BLaER1 (cell line): ENCODE measurements around the gene ZNF18.

Experiments used
- H3K27ac ChIP-seq: shearing (Covaris generic); formaldehyde crosslinking; 2 replicates; pipeline ENCODE4 v1.8.1; 2022
- H3K27me3 ChIP-seq: shearing (Covaris generic); formaldehyde crosslinking; 2 replicates; pipeline ENCODE4 v1.8.1; 2022
- H3K36me3 ChIP-seq: shearing (Covaris generic); formaldehyde crosslinking; 2 replicates; pipeline ENCODE4 v1.8.1; 2022
- H3K4me1 ChIP-seq: shearing (Covaris generic); formaldehyde crosslinking; 2 replicates; pipeline ENCODE4 v1.8.1; 2022
- H3K4me2 ChIP-seq: shearing (Covaris generic); formaldehyde crosslinking; 2 replicates; pipeline ENCODE4 v1.8.1; 2022
- H3K4me3 ChIP-seq: shearing (Covaris generic); formaldehyde crosslinking; 2 replicates; pipeline ENCODE4 v1.8.1; 2022
- H3K9ac ChIP-seq: shearing (Covaris generic); formaldehyde crosslinking; 2 replicates; pipeline ENCODE4 v1.8.1; 2022
- H3K9me3 ChIP-seq: shearing (Covaris generic); formaldehyde crosslinking; 2 replicates; pipeline ENCODE4 v1.8.1; 2022
- H4K20me1 ChIP-seq: shearing (Covaris generic); formaldehyde crosslinking; 2 replicates; pipeline ENCODE4 v1.8.1; 2022
- Cebpa-rat ChIP-seq: shearing (Covaris generic); IDR thresholded peaks from 2 replicates; pipeline ENCODE4 v1.8.1; 2022

ZNF18 gene, protein sequence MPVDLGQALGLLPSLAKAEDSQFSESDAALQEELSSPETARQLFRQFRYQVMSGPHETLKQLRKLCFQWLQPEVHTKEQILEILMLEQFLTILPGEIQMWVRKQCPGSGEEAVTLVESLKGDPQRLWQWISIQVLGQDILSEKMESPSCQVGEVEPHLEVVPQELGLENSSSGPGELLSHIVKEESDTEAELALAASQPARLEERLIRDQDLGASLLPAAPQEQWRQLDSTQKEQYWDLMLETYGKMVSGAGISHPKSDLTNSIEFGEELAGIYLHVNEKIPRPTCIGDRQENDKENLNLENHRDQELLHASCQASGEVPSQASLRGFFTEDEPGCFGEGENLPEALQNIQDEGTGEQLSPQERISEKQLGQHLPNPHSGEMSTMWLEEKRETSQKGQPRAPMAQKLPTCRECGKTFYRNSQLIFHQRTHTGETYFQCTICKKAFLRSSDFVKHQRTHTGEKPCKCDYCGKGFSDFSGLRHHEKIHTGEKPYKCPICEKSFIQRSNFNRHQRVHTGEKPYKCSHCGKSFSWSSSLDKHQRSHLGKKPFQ

DNA sequence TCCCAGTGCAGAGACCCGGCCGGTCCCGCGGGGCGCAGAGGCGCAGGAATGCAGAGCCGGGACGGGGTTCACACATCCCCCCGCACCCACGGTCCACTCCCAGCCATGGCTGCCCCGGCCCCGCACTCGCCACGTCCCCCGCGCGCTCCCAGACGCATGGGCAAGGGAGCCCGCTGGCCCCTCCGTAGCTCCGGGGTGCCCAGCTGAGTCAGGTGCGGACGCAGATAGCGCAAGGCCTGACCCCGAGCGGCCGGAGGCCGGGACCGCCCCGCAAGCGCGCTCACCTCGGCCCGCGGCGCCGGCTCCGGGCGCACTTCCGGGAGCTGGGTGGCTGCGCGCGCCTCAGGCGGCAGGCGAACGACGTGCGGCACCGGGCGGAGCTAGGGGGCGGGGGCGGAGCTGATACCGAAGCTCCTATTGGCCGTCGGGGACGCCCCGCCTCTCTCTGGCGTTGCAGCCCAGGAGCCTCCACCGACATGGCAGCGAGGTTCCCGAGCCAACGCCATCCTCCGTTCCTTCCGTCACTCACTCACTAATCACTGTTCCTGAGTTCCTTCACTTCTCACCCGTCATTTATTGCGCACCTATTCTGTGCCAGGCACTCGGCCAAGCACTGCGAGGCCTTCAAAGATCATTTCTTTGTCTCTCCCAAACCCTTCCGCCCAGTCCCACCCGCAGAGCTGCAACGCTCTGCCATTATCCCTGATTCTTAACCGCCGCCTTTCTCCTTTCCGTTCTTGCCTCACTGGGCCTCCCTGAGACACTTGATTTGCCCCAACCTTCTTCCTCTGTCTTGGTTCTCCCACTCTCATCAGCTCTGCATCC, at the start of gene ZNF18:
Gene ZNF18, minus strand, starts transcription at position 329 of the 825 bp plus-strand sequence. CDS start 4,646 bp downstream, outside the sequence.
- Histone ChIP-seq H3K27ac (peak within 1 kb of the TSS; percentile 91), H3K27me3 (no peaks in the 10 kb centered on the region)

DNA sequence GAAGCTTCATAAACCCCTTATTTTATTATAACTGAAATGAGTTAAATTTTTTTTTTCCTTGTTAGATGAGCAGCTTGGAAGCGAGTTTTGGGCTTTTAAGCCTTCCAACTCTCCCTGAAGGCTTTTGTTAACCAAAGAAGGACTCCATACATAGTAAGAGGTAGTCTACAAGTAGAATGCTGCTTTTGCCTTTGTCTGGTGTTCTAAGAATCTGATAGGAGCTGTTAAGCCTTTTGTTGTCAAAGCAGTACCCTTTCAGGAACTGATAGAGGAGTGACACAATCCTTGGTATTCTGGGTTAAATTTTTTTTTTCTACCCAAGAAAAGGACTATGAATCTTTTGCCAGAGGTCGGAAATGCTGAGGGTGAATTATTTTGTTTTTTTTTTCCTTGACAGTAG, 49.5 kb upstream of the ZNF18 start:
- H3K4me2 ChIP-seq: no peak overlapping the region
- H3K9me3 ChIP-seq: no peaks in the 10 kb centered on the region; the same call in 1 of the 2 replicates
- TF ChIP-seq Cebpa-rat: no peak
- H3K4me3 ChIP-seq: no peak overlapping the region
- peaks cover 8% of the 10 kb centered on the region; the same call in 1 of the 2 replicates for H3K36me3 ChIP-seq
- H3K27me3 ChIP-seq: no peaks in the 10 kb centered on the region
- H3K27ac ChIP-seq: no peak overlapping the region
- H3K4me1 ChIP-seq: no peaks in the 10 kb centered on the region
- peaks cover 87% of the 10 kb centered on the region for H4K20me1 ChIP-seq
- no peak overlapping the region for H3K9ac ChIP-seq

More for the DNA sequence above, at the start of gene ZNF18:
- Histone ChIP-seq H3K36me3 (peaks cover 6% of the 10 kb centered on the region), H3K9me3 (no peaks in the 10 kb centered on the region), H3K4me2 (peak within 1 kb of the TSS; percentile 82), H3K4me3 (peak within 1 kb of the TSS; percentile 90), H3K4me1 (peaks cover 14% of the 10 kb centered on the region), H3K9ac (peak within 1 kb of the TSS; percentile 90), H4K20me1 (no peaks in the 10 kb centered on the region)
- TF ChIP-seq Cebpa-rat: no peak

DNA sequence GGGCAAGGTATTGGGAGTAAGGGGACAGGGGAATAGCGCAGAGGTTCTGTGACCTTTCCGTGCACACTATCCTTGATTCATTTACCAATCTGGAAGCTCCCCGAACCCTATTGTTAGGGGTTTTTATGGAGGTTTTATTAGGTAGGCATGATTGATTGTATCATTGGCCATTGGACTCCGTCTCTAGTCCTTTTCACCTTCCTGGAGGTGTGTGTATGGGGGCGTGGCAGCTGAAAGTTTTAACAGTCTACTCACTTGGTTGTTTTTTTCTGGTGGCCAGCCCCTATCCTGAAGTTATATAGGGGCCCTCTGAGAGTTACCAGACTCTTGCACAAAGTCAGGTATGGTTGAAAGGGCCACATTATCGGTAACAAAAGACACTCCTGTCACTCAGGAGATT, 46.4 kb upstream of the ZNF18 start:
- no peak overlapping the region for H3K9ac ChIP-seq
- H3K27ac ChIP-seq: no peak overlapping the region

DNA sequence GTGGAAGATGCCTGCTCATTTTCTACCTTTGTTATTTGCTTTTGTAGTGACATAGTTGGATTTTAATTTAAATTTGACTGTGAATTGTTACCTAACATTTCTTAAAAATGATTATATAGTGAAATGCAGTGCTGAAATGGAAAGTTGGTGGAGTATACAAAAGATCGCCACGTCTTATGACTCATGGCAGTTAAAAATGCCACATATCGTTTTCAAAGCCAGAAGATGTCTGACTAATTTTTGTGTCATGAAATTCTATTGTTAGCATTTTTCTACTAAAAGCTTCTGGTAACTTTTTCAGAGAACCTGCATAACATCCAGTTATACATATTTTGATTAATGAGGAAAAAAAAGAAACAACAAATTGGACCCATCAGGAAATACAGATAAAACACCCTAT, 44.0 kb upstream of the ZNF18 start:
- no peak overlapping the region for H3K4me2 ChIP-seq
- no peak overlapping the region for H3K27ac ChIP-seq

More for the DNA sequence above, 46.4 kb upstream of the ZNF18 start:
- H3K4me2 ChIP-seq: no peak overlapping the region
- no peaks in the 10 kb centered on the region for H3K27me3 ChIP-seq
- H3K9me3 ChIP-seq: no peaks in the 10 kb centered on the region
- peaks cover 17% of the 10 kb centered on the region; the same call in 1 of the 2 replicates for H3K36me3 ChIP-seq
- no peak overlapping the region for H3K4me3 ChIP-seq
- H4K20me1 ChIP-seq: peaks cover 74% of the 10 kb centered on the region
- no peaks in the 10 kb centered on the region for H3K4me1 ChIP-seq
- TF ChIP-seq Cebpa-rat: no peak

DNA sequence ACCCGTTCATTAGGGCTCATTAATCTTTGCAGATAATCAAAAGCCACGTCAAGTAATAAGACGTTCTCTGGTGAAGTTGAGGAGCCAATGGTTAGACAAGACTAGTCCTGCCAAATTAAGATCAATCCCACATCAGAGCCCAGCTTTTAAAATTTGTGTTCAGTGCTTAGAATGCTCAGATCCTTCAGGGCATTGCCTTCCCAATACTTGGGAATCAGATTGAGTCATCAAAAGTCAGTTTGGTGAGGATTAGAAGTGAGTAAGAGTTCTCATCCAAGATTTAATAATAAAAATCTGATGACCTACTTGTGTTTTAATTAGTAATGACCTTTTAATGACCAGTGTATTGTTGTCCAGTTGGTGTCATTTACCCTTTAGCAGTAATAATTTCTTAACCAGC, 43.2 kb upstream of the ZNF18 start:
- H3K4me3 ChIP-seq: no peak overlapping the region
- no peaks in the 10 kb centered on the region for H3K4me1 ChIP-seq
- no peaks in the 10 kb centered on the region for H3K27me3 ChIP-seq
- peaks cover 17% of the 10 kb centered on the region; the same call in 1 of the 2 replicates for H3K36me3 ChIP-seq
- H3K27ac ChIP-seq: no peak overlapping the region
- H3K9me3 ChIP-seq: no peaks in the 10 kb centered on the region
- no peak overlapping the region for H3K9ac ChIP-seq
- no peak overlapping the region for H3K4me2 ChIP-seq
- H4K20me1 ChIP-seq: peaks cover 69% of the 10 kb centered on the region
- no peak for TF ChIP-seq Cebpa-rat

More for the DNA sequence above, 44.0 kb upstream of the ZNF18 start:
- Histone ChIP-seq H3K9ac (no peak overlapping the region), H4K20me1 (peaks cover 72% of the 10 kb centered on the region), H3K9me3 (no peaks in the 10 kb centered on the region), H3K4me1 (no peaks in the 10 kb centered on the region), H3K4me3 (no peak overlapping the region), H3K36me3 (peaks cover 17% of the 10 kb centered on the region; the same call in 1 of the 2 replicates), H3K27me3 (no peaks in the 10 kb centered on the region)
- no peak for TF ChIP-seq Cebpa-rat

DNA sequence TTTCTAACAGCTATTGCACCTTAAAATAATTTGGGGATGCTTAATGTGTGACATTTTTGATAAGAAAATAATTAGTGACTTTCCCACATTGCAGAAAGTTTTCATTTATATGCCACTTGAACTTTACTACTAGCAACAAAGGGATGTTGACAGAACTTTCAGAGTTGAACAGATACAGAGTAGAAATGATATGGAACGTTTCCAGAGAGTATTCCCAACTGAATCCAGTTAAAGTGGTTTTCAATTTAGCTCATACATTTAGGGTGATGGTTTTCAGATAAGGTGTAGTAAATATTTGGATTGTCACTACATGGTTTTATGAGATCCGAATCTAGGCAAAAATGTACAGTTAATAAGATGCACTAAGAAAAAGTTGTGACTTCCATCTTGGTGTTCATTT, 40.7 kb upstream of the ZNF18 start:
- Histone ChIP-seq H4K20me1 (peaks cover 69% of the 10 kb centered on the region), H3K27ac (no peak overlapping the region), H3K27me3 (no peaks in the 10 kb centered on the region), H3K36me3 (peaks cover 30% of the 10 kb centered on the region), H3K4me2 (no peak overlapping the region), H3K9me3 (no peaks in the 10 kb centered on the region), H3K4me1 (no peaks in the 10 kb centered on the region), H3K4me3 (no peak overlapping the region), H3K9ac (no peak overlapping the region)
- TF ChIP-seq Cebpa-rat: no peak

DNA sequence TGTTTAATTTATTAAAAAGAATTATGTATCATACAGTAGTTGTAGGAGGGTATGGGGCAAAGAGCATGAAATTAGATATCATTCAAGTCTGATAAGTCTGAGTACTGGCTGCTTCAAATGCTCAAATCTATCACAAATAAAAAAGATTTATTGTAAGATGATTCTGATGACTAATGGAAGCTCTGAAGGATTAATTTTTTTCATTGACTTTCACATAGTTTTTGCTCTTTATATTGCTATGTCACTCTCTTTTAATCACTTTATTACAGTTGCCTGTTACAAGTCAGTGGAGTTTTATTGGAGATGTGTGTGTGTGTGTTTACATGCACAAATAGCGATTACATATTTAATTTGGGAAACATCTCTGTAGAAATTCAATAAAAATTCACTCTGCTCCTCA, 38.4 kb upstream of the ZNF18 start:
- Histone ChIP-seq H3K9me3 (no peaks in the 10 kb centered on the region), H3K4me3 (no peak overlapping the region), H3K4me1 (no peaks in the 10 kb centered on the region), H3K27ac (no peak overlapping the region), H3K4me2 (no peak overlapping the region), H4K20me1 (peaks cover 89% of the 10 kb centered on the region), H3K9ac (no peak overlapping the region), H3K36me3 (peaks cover 23% of the 10 kb centered on the region), H3K27me3 (no peaks in the 10 kb centered on the region)
- TF ChIP-seq Cebpa-rat: no peak

DNA sequence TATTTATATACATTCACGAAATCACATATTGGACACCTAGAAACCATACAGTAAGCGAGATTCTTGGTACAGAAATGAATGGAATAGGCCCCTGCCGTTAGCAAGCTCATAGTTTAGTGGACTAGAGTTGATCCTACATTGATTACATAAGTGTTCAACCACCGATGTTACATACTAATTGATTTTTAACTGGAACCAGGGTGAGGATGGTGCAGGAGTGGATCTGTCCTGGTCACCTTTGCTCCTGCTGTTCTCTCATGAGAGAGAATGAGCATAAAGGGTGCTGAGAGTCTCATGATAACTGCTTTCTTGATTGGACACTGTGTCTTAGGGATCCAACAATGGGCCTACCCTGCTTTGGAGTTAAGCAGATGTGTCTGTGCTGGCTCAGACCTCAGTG, 37.3 kb upstream of the ZNF18 start:
- Histone ChIP-seq H3K9ac (no peak overlapping the region), H3K4me2 (no peak overlapping the region), H3K4me1 (no peaks in the 10 kb centered on the region), H4K20me1 (peaks cover 91% of the 10 kb centered on the region), H3K36me3 (peaks cover 25% of the 10 kb centered on the region), H3K4me3 (no peak overlapping the region), H3K9me3 (no peaks in the 10 kb centered on the region), H3K27ac (no peak overlapping the region), H3K27me3 (no peaks in the 10 kb centered on the region)
- TF ChIP-seq Cebpa-rat: no peak

DNA sequence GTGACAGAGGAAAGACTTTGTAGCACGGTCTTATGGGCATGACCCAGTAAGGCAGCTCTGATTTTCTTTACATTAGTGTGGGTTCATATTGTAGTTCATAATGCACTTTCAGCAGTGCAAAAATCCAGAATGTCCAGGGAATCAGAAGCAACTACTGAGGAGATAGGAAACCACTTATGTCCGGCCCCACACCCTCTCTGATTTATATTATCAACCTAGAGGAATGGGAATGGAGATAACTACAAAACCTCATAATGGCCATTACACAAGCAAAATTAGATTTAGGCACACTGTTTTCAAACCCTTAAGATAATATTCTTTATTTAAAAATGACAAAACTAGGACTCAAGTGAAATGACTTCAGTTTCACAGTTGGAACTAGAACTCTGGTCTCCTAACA, 31.3 kb upstream of the ZNF18 start:
- H3K9ac ChIP-seq: no peak overlapping the region
- no peaks in the 10 kb centered on the region for H3K27me3 ChIP-seq
- H3K36me3 ChIP-seq: peaks cover 24% of the 10 kb centered on the region; the same call in 1 of the 2 replicates
- peaks cover 1% of the 10 kb centered on the region; the same call in 1 of the 2 replicates for H3K4me1 ChIP-seq
- H3K4me2 ChIP-seq: no peak overlapping the region
- TF ChIP-seq Cebpa-rat: no peak
- H3K27ac ChIP-seq: no peak overlapping the region
- peaks cover 95% of the 10 kb centered on the region for H4K20me1 ChIP-seq
- H3K4me3 ChIP-seq: no peak overlapping the region
- peaks cover 16% of the 10 kb centered on the region for H3K9me3 ChIP-seq
